Lung (tissue), 12 donors: ENCODE measurements around the gene CAMK1G. TPM values are rescaled to one million over a fixed set of nuclear protein-coding genes. Genes with fewer than 3 reads are reported as not detected.

Source experiments
- ATAC-seq: fragments of 200-7000 bp; cut with Tn5 transposase; one replicate; pipeline ENCODE4 v1.9.1; 2020; ENCODE audit warnings: moderate number of reproducible peaks; ENCODE audit not compliant: insufficient read depth, low FRiP score
- DNase-seq, 3 donors: peaks; one replicate each; pipeline ENCODE4 v3.0.0-alpha.2; 2013 to 2017
- H3K27ac ChIP-seq, 2 donors: one replicate each; pipeline ENCODE4 v1.5.1; 2013; ENCODE audit warnings: mild to moderate bottlenecking in 2 of 2, moderate library complexity in 2 of 2, control low read depth in 1 of 2, inconsistent platforms in 1 of 2, low read depth in 1 of 2, low read length in 1 of 2
- H3K27me3 ChIP-seq, 3 donors: one replicate each; pipeline ENCODE4 v1.5.1; 2013; ENCODE audit warnings: low read length in 2 of 3; ENCODE audit not compliant: control insufficient read depth in 3 of 3, insufficient read depth in 3 of 3
- H3K36me3 ChIP-seq, 4 donors: one replicate each; pipeline ENCODE4 v1.5.1; 2013; ENCODE audit warnings: low read length in 4 of 4, mild to moderate bottlenecking in 1 of 4, moderate library complexity in 1 of 4; ENCODE audit not compliant: control insufficient read depth in 4 of 4, insufficient read depth in 4 of 4
- H3K4me1 ChIP-seq, 5 donors: one replicate each; pipeline ENCODE4 v1.5.1; 2013; ENCODE audit warnings: low read length in 5 of 5, mild to moderate bottlenecking in 2 of 5, moderate library complexity in 1 of 5; ENCODE audit not compliant: control insufficient read depth in 5 of 5, insufficient read depth in 5 of 5
- H3K4me3 ChIP-seq: one replicate; pipeline ENCODE4 v1.5.1; 2013; ENCODE audit warnings: mild to moderate bottlenecking, control low read depth, moderate library complexity
- H3K9ac ChIP-seq, 2 donors: one replicate each; pipeline ENCODE4 v1.5.1; 2013; ENCODE audit warnings: low read length in 2 of 2, control low read depth in 1 of 2; ENCODE audit not compliant: insufficient read depth in 1 of 2
- H3K9me3 ChIP-seq, 4 donors: one replicate each; pipeline ENCODE4 v1.5.1; 2013; ENCODE audit warnings: low read length in 3 of 4, mild to moderate bottlenecking in 1 of 4, moderate library complexity in 1 of 4; ENCODE audit not compliant: control insufficient read depth in 4 of 4, insufficient read depth in 3 of 4
- CTCF ChIP-seq: IDR thresholded peaks from 2 replicates; pipeline ENCODE4 v1.5.1; 2012; ENCODE audit warnings: mild to moderate bottlenecking; ENCODE audit errors: control extremely low read depth, extremely low read depth
- WGBS, 2 donors: extraction: QIAGEN DNeasy Blood & Tissue Kit; methylation state at CpG; one replicate each; pipeline ENCODE4 v1.1.7; 2013; 5-methylcytosine and 5-hydroxymethylcytosine counted together
- polyA plus RNA-seq, 2 donors: library from polyadenylated mRNA; stranded (reverse); fragments of 200-250 nt; gene quantifications; one replicate each; pipeline ENCODE4 v1.2.1, GENCODE V29; 2013
- total RNA-seq, 2 donors: library from RNA; depleted of rRNA in 1 of 2; stranded (reverse); fragments of >200 nt in 1 of 2; gene quantifications; one replicate each; pipeline ENCODE4 v1.2.1, GENCODE V29; 2014 to 2021
- donor health status: control.
- donor health status: control.
- donor health status: Bipolar disorder and iron deficiency.
- donor health status: healthy.
- donor health status: DM: yes; HTN: yes; CAD: no.

CAMK1G gene
- total and polyA plus RNA-seq, 4 donors = 0.14 to 2.4 (median 0.80) TPM; not detected in 1

DNA sequence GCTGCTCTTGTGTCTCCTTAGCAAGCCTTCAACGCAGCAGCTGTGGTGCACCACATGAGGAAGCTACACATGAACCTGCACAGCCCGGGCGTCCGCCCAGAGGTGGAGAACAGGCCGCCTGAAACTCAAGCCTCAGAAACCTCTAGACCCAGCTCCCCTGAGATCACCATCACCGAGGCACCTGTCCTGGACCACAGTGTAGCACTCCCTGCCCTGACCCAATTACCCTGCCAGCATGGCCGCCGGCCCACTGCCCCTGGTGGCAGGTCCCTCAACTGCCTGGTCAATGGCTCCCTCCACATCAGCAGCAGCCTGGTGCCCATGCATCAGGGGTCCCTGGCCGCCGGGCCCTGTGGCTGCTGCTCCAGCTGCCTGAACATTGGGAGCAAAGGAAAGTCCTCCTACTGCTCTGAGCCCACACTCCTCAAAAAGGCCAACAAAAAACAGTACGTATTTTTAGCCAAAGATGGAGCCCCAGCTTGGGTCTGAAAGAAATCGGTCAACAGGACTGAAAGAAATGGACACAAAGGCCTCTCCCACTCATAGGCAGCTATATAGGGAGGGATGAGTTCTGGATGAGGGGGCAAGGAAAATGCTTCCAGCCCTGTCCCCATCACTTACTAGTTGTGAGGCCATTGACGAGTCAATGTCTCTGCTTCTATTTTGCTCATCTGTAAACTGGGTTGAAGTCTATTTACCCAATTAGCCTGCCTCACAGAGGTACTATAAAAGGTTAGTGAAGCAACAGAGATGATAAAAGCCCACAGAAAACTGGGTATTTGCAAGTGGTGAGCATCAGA, 28.5 kb downstream of the CAMK1G start:
- no peak overlapping the region for H3K9ac ChIP-seq
- 92 to 94% methylated on average over 13 of the region's 13 CpGs for WGBS, 2 donors
- ATAC-seq (no peak), DNase-seq (no peak)
- no peak overlapping the region for H3K4me3 ChIP-seq
- no peaks in the 10 kb centered on the region for H3K4me1 ChIP-seq
- H3K27ac ChIP-seq = no peak overlapping the region
- TF ChIP-seq CTCF = no peak
- no peaks in the 10 kb centered on the region for H3K9me3 ChIP-seq
- H3K36me3 ChIP-seq = peaks cover 0 to 15% (median 5%) of the 10 kb centered on the region in 4 donors
- no peaks in the 10 kb centered on the region for H3K27me3 ChIP-seq

DNA sequence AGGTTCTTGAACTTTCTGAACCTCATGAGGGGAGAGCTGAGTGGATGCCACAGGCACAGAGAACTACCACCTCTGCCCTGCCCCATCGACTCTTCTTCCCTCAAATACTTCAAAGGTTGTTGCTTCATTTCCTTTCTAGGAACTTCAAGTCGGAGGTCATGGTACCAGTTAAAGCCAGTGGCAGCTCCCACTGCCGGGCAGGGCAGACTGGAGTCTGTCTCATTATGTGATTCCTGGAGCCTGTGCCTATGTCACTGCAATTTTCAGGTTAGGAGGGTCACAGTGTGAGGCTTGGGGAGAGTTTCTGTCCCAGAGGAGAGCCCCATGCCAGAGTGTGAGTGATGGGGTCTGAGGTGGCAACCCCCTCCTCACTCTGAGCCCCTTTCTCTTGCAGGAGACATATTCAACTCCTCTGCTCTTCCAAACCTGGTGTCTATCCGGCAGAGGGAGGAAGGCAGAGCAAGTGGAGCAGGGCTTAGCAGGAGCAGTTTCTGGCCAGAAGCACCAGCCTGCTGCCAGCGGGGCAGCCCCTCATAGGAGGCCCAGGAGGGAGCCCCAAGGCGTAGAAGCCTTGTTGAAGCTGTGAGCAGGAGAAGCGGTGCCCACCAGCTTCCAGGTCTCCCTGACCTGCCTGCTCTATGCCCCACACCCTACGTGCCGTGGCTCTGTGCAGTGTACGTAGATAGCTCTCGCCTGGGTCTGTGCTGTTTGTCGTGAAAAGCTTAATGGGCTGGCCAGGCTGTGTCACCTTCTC, 29.3 kb downstream of the CAMK1G start:
- no peak for ATAC-seq
- WGBS, 2 donors = 72 to 84% methylated on average over 12 of the region's 12 CpGs

DNA sequence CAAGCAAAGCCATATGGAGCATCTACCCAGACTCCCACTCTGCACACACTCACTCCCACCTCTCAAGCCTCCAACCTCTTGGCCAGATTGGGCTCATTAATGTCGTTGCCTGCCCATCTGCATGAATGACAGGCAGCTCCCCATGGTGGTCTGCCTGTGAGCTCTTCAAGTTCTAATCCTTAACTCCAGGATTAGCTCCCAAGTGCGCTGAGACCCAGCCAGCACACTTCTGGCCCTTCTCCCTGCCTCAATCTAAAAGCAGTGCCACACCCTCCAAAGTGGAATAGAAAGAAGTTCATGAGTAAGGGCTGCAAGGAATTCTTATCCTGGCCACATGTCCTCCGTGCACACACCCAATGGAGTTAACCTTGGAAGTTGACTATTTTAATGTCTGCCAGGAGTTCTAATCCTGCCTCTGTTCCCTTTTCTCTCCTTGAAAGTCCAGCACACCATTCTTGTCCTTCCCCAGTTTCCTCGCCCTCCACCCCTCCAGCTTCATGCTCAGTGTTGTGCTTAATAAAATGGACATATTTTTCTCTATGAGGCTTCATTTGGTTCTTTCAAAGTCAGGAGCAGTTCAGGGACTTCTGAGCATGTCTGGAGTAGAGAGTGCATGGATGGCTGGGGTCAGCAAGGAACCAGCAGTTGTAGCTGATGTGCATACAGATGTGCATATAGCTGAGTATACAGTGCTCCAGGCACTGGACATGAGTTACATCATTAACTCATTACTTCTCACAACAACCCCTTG, 30.1 kb downstream of the CAMK1G start:
- Histone ChIP-seq H3K9me3 (no peaks in the 10 kb centered on the region), H3K36me3 (peaks cover 0 to 14% (median 6%) of the 10 kb centered on the region in 4 donors), H3K4me3 (no peak overlapping the region), H3K27me3 (no peaks in the 10 kb centered on the region), H3K9ac (peak overlapping the region in 1 of 2 donors; percentile 23), H3K4me1 (no peaks in the 10 kb centered on the region), H3K27ac (no peak overlapping the region)
- ATAC-seq (no peak), DNase-seq (no peak)
- no peak for TF ChIP-seq CTCF
- 74 to 82% methylated on average over 4 of the region's 4 CpGs for WGBS, 2 donors

More for the DNA sequence above, 29.3 kb downstream of the CAMK1G start:
- Histone ChIP-seq H3K27ac (no peak overlapping the region), H3K27me3 (no peaks in the 10 kb centered on the region), H3K4me1 (no peaks in the 10 kb centered on the region), H3K36me3 (peaks cover 0 to 14% (median 5%) of the 10 kb centered on the region in 4 donors), H3K4me3 (no peak overlapping the region), H3K9ac (no peak overlapping the region), H3K9me3 (no peaks in the 10 kb centered on the region)
- no peak for DNase-seq
- no peak for TF ChIP-seq CTCF
